ENCODE data around the gene CPT2. TPM values are rescaled to one million over a fixed set of nuclear protein-coding genes. Genes with fewer than 3 reads are reported as not detected.

Gene CPT2
- total and polyA plus RNA-seq, 4 donors = 27.4 to 109 (median 74.8) TPM

DNA sequence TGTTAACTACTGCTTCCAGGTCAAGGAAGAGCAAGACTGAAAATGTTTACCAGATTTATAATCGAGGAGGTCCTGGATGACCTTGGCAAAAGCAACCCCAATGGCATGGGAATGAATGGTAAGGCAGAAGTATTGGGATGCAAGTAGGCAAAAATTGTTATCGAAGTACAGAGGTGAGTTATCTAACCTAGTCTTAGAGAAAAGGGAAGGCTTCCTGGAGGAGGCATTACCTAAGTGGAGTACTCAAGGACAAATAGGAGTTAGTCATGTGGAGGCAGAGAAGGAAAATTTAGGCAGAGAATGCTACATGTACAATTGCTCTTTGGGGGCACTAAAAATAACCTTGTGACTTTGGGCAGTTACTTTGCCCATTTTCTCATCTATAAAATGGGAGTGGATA is 45.2 kb downstream of the CPT2 start:
- TF ChIP-seq NR2F2 (IDR thresholded peaks at IDR 0.05) (no peak), TAF1 (conservative IDR thresholded peaks at IDR 0.05) (no peak), REST (IDR thresholded peaks at IDR 0.05) (no peak), HNF4G (IDR thresholded peaks at IDR 0.05) (no peak), FOXA1 (IDR thresholded peaks at IDR 0.05) (no peak), GABPA (IDR thresholded peaks at IDR 0.05 in 1 of 2, conservative IDR thresholded peaks at IDR 0.05 in 1 of 2) (no peak), EGR1 (IDR thresholded peaks at IDR 0.05; ENCODE audit: low read depth in 2 of 2) (no peak), YY1 (IDR thresholded peaks at IDR 0.05) (no peak), RXRA (IDR thresholded peaks at IDR 0.05) (no peak), FOXA2 (IDR thresholded peaks at IDR 0.05) (no peak), HNF4A (conservative IDR thresholded peaks at IDR 0.05) (no peak), SP1 (IDR thresholded peaks at IDR 0.05) (no peak), JUND (IDR thresholded peaks at IDR 0.05) (no peak), RAD21 (IDR thresholded peaks at IDR 0.05) (no peak)
- TF ChIP-seq, protein P1, sequence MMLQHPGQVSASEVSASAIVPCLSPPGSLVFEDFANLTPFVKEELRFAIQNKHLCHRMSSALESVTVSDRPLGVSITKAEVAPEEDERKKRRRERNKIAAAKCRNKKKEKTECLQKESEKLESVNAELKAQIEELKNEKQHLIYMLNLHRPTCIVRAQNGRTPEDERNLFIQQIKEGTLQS (IDR thresholded peaks at IDR 0.05) = no peak
- TF ChIP-seq, protein P2, sequence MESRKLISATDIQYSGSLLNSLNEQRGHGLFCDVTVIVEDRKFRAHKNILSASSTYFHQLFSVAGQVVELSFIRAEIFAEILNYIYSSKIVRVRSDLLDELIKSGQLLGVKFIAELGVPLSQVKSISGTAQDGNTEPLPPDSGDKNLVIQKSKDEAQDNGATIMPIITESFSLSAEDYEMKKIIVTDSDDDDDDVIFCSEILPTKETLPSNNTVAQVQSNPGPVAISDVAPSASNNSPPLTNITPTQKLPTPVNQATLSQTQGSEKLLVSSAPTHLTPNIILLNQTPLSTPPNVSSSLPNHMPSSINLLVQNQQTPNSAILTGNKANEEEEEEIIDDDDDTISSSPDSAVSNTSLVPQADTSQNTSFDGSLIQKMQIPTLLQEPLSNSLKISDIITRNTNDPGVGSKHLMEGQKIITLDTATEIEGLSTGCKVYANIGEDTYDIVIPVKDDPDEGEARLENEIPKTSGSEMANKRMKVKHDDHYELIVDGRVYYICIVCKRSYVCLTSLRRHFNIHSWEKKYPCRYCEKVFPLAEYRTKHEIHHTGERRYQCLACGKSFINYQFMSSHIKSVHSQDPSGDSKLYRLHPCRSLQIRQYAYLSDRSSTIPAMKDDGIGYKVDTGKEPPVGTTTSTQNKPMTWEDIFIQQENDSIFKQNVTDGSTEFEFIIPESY (IDR thresholded peaks at IDR 0.05) = no peak
- WGBS = 83% methylated on average over 2 of the region's 2 CpGs
- no peak for DNase-seq (ENCODE audit: low spot score)
- H3K9me3 ChIP-seq (ENCODE audit: control insufficient read depth in 4 of 4, low read length in 3 of 4) = no peaks in the 10 kb centered on the region
- no peak overlapping the region for H3K9ac ChIP-seq (ENCODE audit: low read depth in 1 of 2, low read length in 2 of 2)
- H3K36me3 ChIP-seq (ENCODE audit: control insufficient read depth in 4 of 4, insufficient read depth in 3 of 4, low read depth in 1 of 4, low read length in 3 of 4) = no peaks in the 10 kb centered on the region
- no peaks in the 10 kb centered on the region for H3K27me3 ChIP-seq (ENCODE audit: control insufficient read depth in 4 of 4, insufficient read depth in 4 of 4, low read length in 3 of 4)
- H3K4me1 ChIP-seq (ENCODE audit: control insufficient read depth in 4 of 4, insufficient read depth in 4 of 4, low read length in 3 of 4) = peaks cover 7 to 16% (median 10%) of the 10 kb centered on the region in 4 donors
- no peak overlapping the region for H3K4me3 ChIP-seq (ENCODE audit: low read depth in 1 of 3, low read length in 3 of 3)
- H3K27ac ChIP-seq (ENCODE audit: low read depth in 1 of 2, low read length in 2 of 2) = no peak overlapping the region

DNA sequence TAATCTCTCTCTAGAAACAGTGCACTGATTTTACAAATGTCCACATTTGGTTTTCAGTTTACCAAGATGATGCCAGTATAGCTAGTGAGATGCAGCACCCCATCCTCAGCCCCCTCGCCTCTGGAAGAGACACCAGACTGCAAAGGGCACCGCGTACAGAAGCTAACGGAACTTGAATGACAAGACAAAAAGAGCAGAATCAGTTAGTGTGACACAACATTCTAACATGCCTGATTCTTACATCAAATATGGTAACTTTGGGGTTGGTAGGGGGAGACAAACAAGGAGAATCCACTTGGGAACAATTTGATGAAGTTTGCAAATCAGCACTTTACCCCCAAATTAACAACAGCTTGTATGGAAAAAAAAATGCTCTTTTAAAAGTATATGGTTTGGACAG is 45.8 kb downstream of the CPT2 start:
- 77% methylated on average over 4 of the region's 4 CpGs for WGBS
- Histone ChIP-seq H3K9me3 (ENCODE audit: control insufficient read depth in 4 of 4, low read length in 3 of 4) (no peaks in the 10 kb centered on the region), H3K36me3 (ENCODE audit: control insufficient read depth in 4 of 4, insufficient read depth in 3 of 4, low read depth in 1 of 4, low read length in 3 of 4) (no peaks in the 10 kb centered on the region), H3K27me3 (ENCODE audit: control insufficient read depth in 4 of 4, insufficient read depth in 4 of 4, low read length in 3 of 4) (no peaks in the 10 kb centered on the region), H3K4me1 (ENCODE audit: control insufficient read depth in 4 of 4, insufficient read depth in 4 of 4, low read length in 3 of 4) (peaks cover 3 to 11% (median 5%) of the 10 kb centered on the region in 4 donors), H3K4me3 (ENCODE audit: low read depth in 1 of 3, low read length in 3 of 3) (no peak overlapping the region), H3K27ac (ENCODE audit: low read depth in 1 of 2, low read length in 2 of 2) (no peak overlapping the region), H3K9ac (ENCODE audit: low read depth in 1 of 2, low read length in 2 of 2) (no peak overlapping the region)
- no peak for DNase-seq (ENCODE audit: low spot score)
- TF ChIP-seq EGR1 (IDR thresholded peaks at IDR 0.05; ENCODE audit: low read depth in 2 of 2) (no peak), GABPA (IDR thresholded peaks at IDR 0.05 in 1 of 2, conservative IDR thresholded peaks at IDR 0.05 in 1 of 2) (no peak), RAD21 (IDR thresholded peaks at IDR 0.05) (no peak), SP1 (IDR thresholded peaks at IDR 0.05) (no peak), YY1 (IDR thresholded peaks at IDR 0.05) (no peak), HNF4A (conservative IDR thresholded peaks at IDR 0.05) (no peak), FOXA1 (IDR thresholded peaks at IDR 0.05) (no peak), TAF1 (conservative IDR thresholded peaks at IDR 0.05) (no peak), FOXA2 (IDR thresholded peaks at IDR 0.05) (no peak), HNF4G (IDR thresholded peaks at IDR 0.05) (no peak), REST (IDR thresholded peaks at IDR 0.05) (no peak), CTCF (IDR thresholded peaks at IDR 0.05; ENCODE audit: low read depth, low read length, missing input control) (no peak)
- TF ChIP-seq, protein P2 (IDR thresholded peaks at IDR 0.05) = no peak
- TF ChIP-seq, protein P1 (IDR thresholded peaks at IDR 0.05) = no peak

All from liver (tissue), 9 donors.